Transverse colon (tissue), 4 donors: ENCODE measurements around the gene SYNGR1.

ENCODE experiments used
- EP300 ChIP-seq: sonication (generic); formaldehyde crosslinking; IDR thresholded peaks from one replicate; pipeline ENCODE4 v1.6.1; 2017; ENCODE audit warnings: antibody characterized with exemption, low read depth
- POLR2AphosphoS5 ChIP-seq, 3 donors: sonication (generic); formaldehyde crosslinking; IDR thresholded peaks; one replicate each; pipeline ENCODE4 v1.6.1; 2016; ENCODE audit warnings: antibody characterized with exemption in 3 of 3
- TF ChIP-seq, protein P1 (sequence below), 5 experiments: fragments of 200-600 bp in 3 of 5; fragments of 450-650 bp in 2 of 5; sonication (generic) in 3 of 5; IDR thresholded peaks; 1 replicate in 2 of 5; 2 replicates in 3 of 5; pipeline ENCODE4 v1.5.1; 2016 to 2017; ENCODE audit warnings: antibody characterized with exemption in 5 of 5, inconsistent platforms in 3 of 5, mild to moderate bottlenecking in 2 of 5, moderate library complexity in 1 of 5

DNA sequence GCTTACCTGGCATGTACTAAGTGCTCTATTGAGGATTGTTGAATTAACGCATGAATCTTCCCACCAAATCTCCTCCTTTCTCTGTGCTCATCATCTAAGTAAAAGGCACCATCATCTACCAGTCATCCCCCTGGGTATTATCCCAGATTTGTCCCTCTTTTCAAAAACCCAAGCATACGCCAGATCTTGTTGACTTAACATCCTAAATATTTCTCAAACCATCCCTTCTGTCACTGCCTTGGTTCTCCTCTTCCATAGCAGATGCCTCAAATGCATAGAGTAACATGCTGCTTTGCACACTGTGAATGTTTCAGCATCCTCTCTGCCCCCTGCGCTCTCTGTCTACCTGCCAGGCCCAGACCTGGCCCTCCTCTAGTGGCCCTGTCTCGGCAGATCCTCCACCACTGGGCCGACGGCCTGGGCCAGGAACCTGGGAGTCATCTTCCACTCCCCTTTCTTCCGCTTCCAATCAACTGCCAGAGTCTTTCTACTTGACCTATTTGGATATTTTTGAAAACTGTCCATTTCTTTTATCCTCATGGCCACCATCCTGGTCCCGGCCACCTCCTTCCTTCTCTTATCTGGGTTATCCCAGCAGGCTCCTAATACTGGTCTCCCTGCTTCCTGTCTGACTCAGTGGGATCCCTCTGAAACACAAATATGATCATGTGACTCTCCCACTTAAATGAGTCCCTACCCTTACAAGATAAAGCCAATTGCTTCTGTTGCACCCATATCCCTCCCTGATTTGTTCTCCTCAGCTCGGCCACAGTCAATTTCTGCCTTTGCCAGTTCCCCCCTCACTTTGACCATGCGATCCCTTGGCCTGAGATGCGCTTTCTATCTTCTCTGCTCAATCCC is 46.4 kb downstream of the SYNGR1 start:
- TF ChIP-seq, protein P1, sequence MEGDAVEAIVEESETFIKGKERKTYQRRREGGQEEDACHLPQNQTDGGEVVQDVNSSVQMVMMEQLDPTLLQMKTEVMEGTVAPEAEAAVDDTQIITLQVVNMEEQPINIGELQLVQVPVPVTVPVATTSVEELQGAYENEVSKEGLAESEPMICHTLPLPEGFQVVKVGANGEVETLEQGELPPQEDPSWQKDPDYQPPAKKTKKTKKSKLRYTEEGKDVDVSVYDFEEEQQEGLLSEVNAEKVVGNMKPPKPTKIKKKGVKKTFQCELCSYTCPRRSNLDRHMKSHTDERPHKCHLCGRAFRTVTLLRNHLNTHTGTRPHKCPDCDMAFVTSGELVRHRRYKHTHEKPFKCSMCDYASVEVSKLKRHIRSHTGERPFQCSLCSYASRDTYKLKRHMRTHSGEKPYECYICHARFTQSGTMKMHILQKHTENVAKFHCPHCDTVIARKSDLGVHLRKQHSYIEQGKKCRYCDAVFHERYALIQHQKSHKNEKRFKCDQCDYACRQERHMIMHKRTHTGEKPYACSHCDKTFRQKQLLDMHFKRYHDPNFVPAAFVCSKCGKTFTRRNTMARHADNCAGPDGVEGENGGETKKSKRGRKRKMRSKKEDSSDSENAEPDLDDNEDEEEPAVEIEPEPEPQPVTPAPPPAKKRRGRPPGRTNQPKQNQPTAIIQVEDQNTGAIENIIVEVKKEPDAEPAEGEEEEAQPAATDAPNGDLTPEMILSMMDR (IDR thresholded peaks at IDR 0.05), result no peak
- TF ChIP-seq EP300 (no peak), POLR2AphosphoS5 (IDR thresholded peaks at IDR 0.05) (no peak)
